T-cell (primary cell): ENCODE measurements around the gene ZNF672. TPM values are rescaled to one million over a fixed set of nuclear protein-coding genes. Genes with fewer than 3 reads are reported as not detected.

ENCODE experiments used
- ATAC-seq, 4 experiments: fragments of 200-7000 bp in 3 of 4; fragments of 150-1000 bp in 1 of 4; cut with Tn5 transposase; replicated peaks in 1 of 4; 1 replicate in 3 of 4; 2 replicates in 1 of 4; pipeline ENCODE4 v1.10.0; 2021; ENCODE audit warnings: moderate library complexity in 3 of 4, mild to moderate bottlenecking in 2 of 4, moderate number of reproducible peaks in 1 of 4
- CTCF ChIA-PET, 2 donors: fragments of 300-600 bp; sonication (Branson Sonifier 250); formaldehyde crosslinking; loops; one replicate each; lab custom pipeline; 2022; ENCODE audit warnings: antibody characterized with exemption in 2 of 2; lab: Charles Lee
- POLR2A ChIA-PET, 2 donors: fragments of 300-600 bp; sonication (Branson Sonifier 250); formaldehyde crosslinking; loops; one replicate each; lab custom pipeline; 2022; ENCODE audit warnings: antibody characterized with exemption in 2 of 2; lab: Charles Lee
- DNase-seq, 35 experiments: peaks; one replicate each; pipeline versions ENCODE4 v3.0.0 to v3.0.0-alpha.2; 2013 to 2023
- H3K27ac ChIP-seq: one replicate; pipeline ENCODE4 v1.5.1; 2013; ENCODE audit warnings: low read length
- H3K27me3 ChIP-seq, 2 experiments: replicated peaks in 1 of 2; 1 replicate in 1 of 2; 2 replicates in 1 of 2; pipeline versions ENCODE4 v1.6.1 to v1.7.0; 2013; ENCODE audit warnings: low read length in 1 of 2, mixed read lengths in 1 of 2; ENCODE audit not compliant: control insufficient read depth in 2 of 2, insufficient read depth in 2 of 2; ENCODE audit errors: extremely low read depth in 1 of 2
- H3K36me3 ChIP-seq, 2 donors: 1 replicate in 1 of 2; 2 replicates in 1 of 2; pipeline versions ENCODE4 v1.6.1 to v1.7.0; 2013; ENCODE audit warnings: low read length in 1 of 2; ENCODE audit not compliant: control insufficient read depth in 2 of 2, insufficient read depth in 1 of 2; ENCODE audit errors: extremely low read depth in 1 of 2
- H3K4me1 ChIP-seq, 2 experiments: 1 replicate in 1 of 2; 2 replicates in 1 of 2; pipeline versions ENCODE4 v1.6.1 to v1.7.0; 2013; ENCODE audit warnings: low read length in 2 of 2, mixed read lengths in 1 of 2; ENCODE audit not compliant: insufficient read depth in 2 of 2, control insufficient read depth in 1 of 2; ENCODE audit errors: extremely low read depth in 1 of 2
- H3K4me3 ChIP-seq, 2 donors: 1 replicate in 1 of 2; 2 replicates in 1 of 2; pipeline versions ENCODE4 v1.5.1 to v1.7.0; 2013; ENCODE audit warnings: mild to moderate bottlenecking in 2 of 2, low read length in 1 of 2, moderate library complexity in 1 of 2; ENCODE audit not compliant: control insufficient read depth in 1 of 2; ENCODE audit errors: extremely low read depth in 1 of 2
- H3K9me3 ChIP-seq: 2 replicates; pipeline ENCODE4 v1.7.0; 2013
- H3K27ac Mint-ChIP-seq, 2 donors: one replicate each; pipeline ENCODE4 v1.8.0; 2020 to 2021; ENCODE audit warnings: mild to moderate bottlenecking in 2 of 2, mixed read lengths in 2 of 2
- H3K27me3 Mint-ChIP-seq, 2 donors: one replicate each; pipeline ENCODE4 v1.8.0; 2021 to 2022; ENCODE audit warnings: mixed read lengths in 2 of 2
- H3K36me3 Mint-ChIP-seq: one replicate; pipeline ENCODE4 v1.8.0; 2021; ENCODE audit warnings: mixed read lengths
- H3K4me1 Mint-ChIP-seq, 3 donors: one replicate each; pipeline ENCODE4 v1.8.0; 2020 to 2022; ENCODE audit warnings: mixed read lengths in 3 of 3, mild to moderate bottlenecking in 1 of 3
- H3K4me3 Mint-ChIP-seq, 3 donors: one replicate each; pipeline ENCODE4 v1.8.0; 2020 to 2022; ENCODE audit warnings: mild to moderate bottlenecking in 3 of 3, mixed read lengths in 3 of 3, moderate library complexity in 3 of 3
- H3K9me3 Mint-ChIP-seq, 3 donors: one replicate each; pipeline ENCODE4 v1.8.0; 2020 to 2022; ENCODE audit warnings: mixed read lengths in 3 of 3
- WGBS: methylation state at CpG from one replicate; pipeline ENCODE4 v1.1.5; 2013; ENCODE audit warnings: missing lambda C conversion rate; ENCODE audit not compliant: insufficient coverage; 5-methylcytosine and 5-hydroxymethylcytosine counted together
- total RNA-seq, 35 experiments: library from RNA in 6 of 35; stranded (reverse) in 6 of 35; fragments of 120-200 nt in 1 of 35; gene quantifications; one replicate each; pipeline versions ENCODE4 v1.2.1 to v1.2.4 and lab custom pipeline; 2013 to 2026

The ZNF672 gene
- total RNA-seq, 5 donors from 2014 or later (not counting 1 experiment from before 2014, with no cell fraction given) = 27.7 to 46.7 (median 42.1) TPM

- H3K4me3 ChIP-seq = no peak overlapping the region
- Mint-ChIP-seq H3K4me3 (no peak overlapping the region), H3K9me3 (no peaks in the 10 kb centered on the region), H3K27ac (no peak overlapping the region), H3K36me3 (peaks cover 24% of the 10 kb centered on the region), H3K27me3 (no peaks in the 10 kb centered on the region), H3K4me1 (no peaks in the 10 kb centered on the region)
- H3K9me3 ChIP-seq = no peaks in the 10 kb centered on the region
- H3K27me3 ChIP-seq = no peaks in the 10 kb centered on the region
- peaks cover 0 to 17% of the 10 kb centered on the region in 2 experiments for H3K4me1 ChIP-seq
- ChIA-PET POLR2A (interaction anchor here in 1 of 2 donors (0.7 kb wide), 1 partner anchor 25 kb away, joined by 4 read pairs; no protein-coding TSS in a partner anchor), CTCF (no interaction called here)
- peaks cover 33 to 59% of the 10 kb centered on the region in 2 donors for H3K36me3 ChIP-seq
- no peak overlapping the region for H3K27ac ChIP-seq
- DNase-seq (peak in 1 of 35 experiments; percentile 8), ATAC-seq (no peak)
- WGBS = 97% methylated on average over 71 of the region's 72 CpGs
These were observed 10.0 kb downstream of the ZNF672 start for GRCh38 chr1:248847956-248848561.

GRCh38 chr1:248848602-248849001, 10.6 kb downstream of the ZNF672 start:
- no peak overlapping the region for H3K27ac Mint-ChIP-seq
- peaks cover 24% of the 10 kb centered on the region for H3K36me3 Mint-ChIP-seq
- Histone ChIP-seq H3K27me3 (no peaks in the 10 kb centered on the region), H3K27ac (no peak overlapping the region), H3K4me3 (no peak overlapping the region), H3K9me3 (no peaks in the 10 kb centered on the region), H3K4me1 (peaks cover 0 to 22% of the 10 kb centered on the region in 2 experiments), H3K36me3 (peaks cover 33 to 59% of the 10 kb centered on the region in 2 donors)
- no peaks in the 10 kb centered on the region for H3K4me1 Mint-ChIP-seq
- DNase-seq = peak in 1 of 35 experiments; percentile 22
- no peaks in the 10 kb centered on the region for H3K27me3 Mint-ChIP-seq
- ChIA-PET POLR2A (no interaction called here), CTCF (no interaction called here)
- 100% methylated on average over 2 of the region's 8 CpGs for WGBS
- ATAC-seq = no peak
- no peaks in the 10 kb centered on the region for H3K9me3 Mint-ChIP-seq
- H3K4me3 Mint-ChIP-seq = no peak overlapping the region

GRCh38 chr1:248849152-248849551, 11.1 kb downstream of the ZNF672 start:
- Mint-ChIP-seq H3K36me3 (peaks cover 22% of the 10 kb centered on the region), H3K4me1 (no peaks in the 10 kb centered on the region), H3K27me3 (no peaks in the 10 kb centered on the region), H3K4me3 (no peak overlapping the region), H3K27ac (no peak overlapping the region), H3K9me3 (no peaks in the 10 kb centered on the region)
- ChIA-PET POLR2A (no interaction called here), CTCF (no interaction called here)
- peaks cover 4 to 28% of the 10 kb centered on the region in 2 experiments for H3K4me1 ChIP-seq
- no peaks in the 10 kb centered on the region for H3K27me3 ChIP-seq
- ATAC-seq (no peak), DNase-seq (peak in 1 of 35 experiments; percentile 17)
- 97% methylated on average over 3 of the region's 3 CpGs for WGBS
- no peaks in the 10 kb centered on the region for H3K9me3 ChIP-seq
- no peak overlapping the region for H3K27ac ChIP-seq
- H3K4me3 ChIP-seq = no peak overlapping the region
- peaks cover 33 to 59% of the 10 kb centered on the region in 2 donors for H3K36me3 ChIP-seq

GRCh38 chr1:248849637-248850036, 11.6 kb downstream of the ZNF672 start:
- CTCF ChIA-PET = no interaction called here
- no peaks in the 10 kb centered on the region for H3K9me3 Mint-ChIP-seq
- peaks cover 30 to 55% of the 10 kb centered on the region in 2 donors for H3K36me3 ChIP-seq
- DNase-seq (peak in 1 of 35 experiments; percentile 10), ATAC-seq (no peak)
- H3K4me3 ChIP-seq = no peak overlapping the region
- H3K27ac ChIP-seq = no peak overlapping the region
- no peaks in the 10 kb centered on the region for H3K27me3 ChIP-seq
- peaks cover 19% of the 10 kb centered on the region for H3K36me3 Mint-ChIP-seq
- H3K4me1 ChIP-seq = peaks cover 5 to 33% of the 10 kb centered on the region in 2 experiments
- H3K4me3 Mint-ChIP-seq = no peak overlapping the region
- no peaks in the 10 kb centered on the region for H3K27me3 Mint-ChIP-seq
- H3K27ac Mint-ChIP-seq = peak overlapping the region in 1 of 2 donors; percentile 40
- no peaks in the 10 kb centered on the region for H3K4me1 Mint-ChIP-seq
- H3K9me3 ChIP-seq = no peaks in the 10 kb centered on the region
- 95% methylated on average over 3 of the region's 3 CpGs for WGBS
- POLR2A ChIA-PET = interaction anchor here in 1 of 2 donors (0.6 kb wide), 1 partner anchor 57 kb away, joined by 5 read pairs; no protein-coding TSS in a partner anchor

- H3K4me1 ChIP-seq = peaks cover 5 to 37% of the 10 kb centered on the region in 2 experiments
- H3K4me3 Mint-ChIP-seq = no peak overlapping the region
- peak in 1 of 35 experiments; percentile 22 for DNase-seq
- no peak overlapping the region for H3K27ac Mint-ChIP-seq
- H3K27ac ChIP-seq = no peak overlapping the region
- POLR2A ChIA-PET = interaction anchor here in 1 of 2 donors (0.6 kb wide), 1 partner anchor 57 kb away, joined by 5 read pairs; no protein-coding TSS in a partner anchor
- H3K27me3 ChIP-seq = no peaks in the 10 kb centered on the region
- H3K27me3 Mint-ChIP-seq = no peaks in the 10 kb centered on the region
- WGBS = 95% methylated on average over 3 of the region's 9 CpGs
- CTCF ChIA-PET = no interaction called here
- no peak overlapping the region for H3K4me3 ChIP-seq
- H3K9me3 Mint-ChIP-seq = no peaks in the 10 kb centered on the region
- no peaks in the 10 kb centered on the region for H3K4me1 Mint-ChIP-seq
- H3K36me3 ChIP-seq = peaks cover 26 to 50% of the 10 kb centered on the region in 2 donors
- H3K9me3 ChIP-seq = no peaks in the 10 kb centered on the region
- H3K36me3 Mint-ChIP-seq = peaks cover 19% of the 10 kb centered on the region
- ATAC-seq = no peak
These were observed 12.1 kb downstream of the ZNF672 start for GRCh38 chr1:248850124-248850523.

- H3K36me3 Mint-ChIP-seq = peaks cover 14% of the 10 kb centered on the region
- no peak overlapping the region for H3K4me3 ChIP-seq
- peaks cover 0 to under 1% (median 0%) of the 10 kb centered on the region in 3 donors for H3K4me1 Mint-ChIP-seq
- peaks cover 5 to 42% of the 10 kb centered on the region in 2 experiments for H3K4me1 ChIP-seq
- no peak overlapping the region for H3K27ac ChIP-seq
- H3K27me3 Mint-ChIP-seq = no peaks in the 10 kb centered on the region
- H3K4me3 Mint-ChIP-seq = no peak overlapping the region
- no peaks in the 10 kb centered on the region for H3K9me3 ChIP-seq
- ATAC-seq (no peak), DNase-seq (peak in 1 of 35 experiments; percentile 17)
- WGBS = 81% methylated on average over 6 of the region's 10 CpGs
- no peaks in the 10 kb centered on the region for H3K9me3 Mint-ChIP-seq
- H3K27me3 ChIP-seq = no peaks in the 10 kb centered on the region
- no peak overlapping the region for H3K27ac Mint-ChIP-seq
- ChIA-PET POLR2A (no interaction called here), CTCF (no interaction called here)
- H3K36me3 ChIP-seq = peaks cover 29 to 46% of the 10 kb centered on the region in 2 donors
These were observed 12.7 kb downstream of the ZNF672 start for GRCh38 chr1:248850536-248851251.
